HEK293T (cell line): Measurements from ENCODE around the gene ZNF467.

ENCODE experiments used
- CTCF ChIA-PET: fragments of 350-600 bp; formaldehyde crosslinking; extraction: SDS; loops from one replicate; lab custom pipeline; 2021; ENCODE audit warnings: antibody characterized with exemption, inconsistent platforms; lab: Yijun Ruan, JAX
- POLR2A ChIA-PET: fragments of 350-600 bp; formaldehyde crosslinking; extraction: SDS; loops from one replicate; lab custom pipeline; 2020; ENCODE audit warnings: antibody characterized with exemption, inconsistent platforms; lab: Yijun Ruan, JAX
- DNase-seq: peaks from one replicate; pipeline ENCODE4 v3.0.0; 2012; ENCODE audit warnings: mixed read lengths; ENCODE audit errors: extremely low spot score
- ARNT ChIP-seq: fragments of 450-650 bp; IDR thresholded peaks from 2 replicates; pipeline ENCODE4 v1.6.1; 2017; ENCODE audit warnings: mild to moderate bottlenecking
- BHLHE40 ChIP-seq: fragments of 450-650 bp; IDR thresholded peaks from 2 replicates; pipeline ENCODE4 v1.6.1; 2016; ENCODE audit warnings: mild to moderate bottlenecking, moderate library complexity, borderline replicate concordance
- CTBP1 ChIP-seq: fragments of 450-650 bp; IDR thresholded peaks from 2 replicates; pipeline ENCODE4 v1.6.1; 2016; ENCODE audit warnings: borderline replicate concordance
- ELF4 ChIP-seq: fragments of 450-650 bp; IDR thresholded peaks from 2 replicates; pipeline ENCODE4 v1.6.1; 2017; ENCODE audit warnings: antibody characterized with exemption
- FOXA1 ChIP-seq: fragments of 450-650 bp; IDR thresholded peaks from 2 replicates; pipeline ENCODE4 v1.6.1; 2016; ENCODE audit warnings: mild to moderate bottlenecking
- FOXK2 ChIP-seq: fragments of 450-650 bp; IDR thresholded peaks from 2 replicates; pipeline ENCODE4 v1.6.1; 2016; ENCODE audit warnings: mild to moderate bottlenecking
- FOXM1 ChIP-seq: fragments of 450-650 bp; IDR thresholded peaks from 2 replicates; pipeline ENCODE4 v1.6.1; 2017; ENCODE audit warnings: mild to moderate bottlenecking, borderline replicate concordance
- HDGF ChIP-seq: fragments of 450-650 bp; IDR thresholded peaks from 2 replicates; pipeline ENCODE4 v1.6.1; 2017; ENCODE audit warnings: antibody characterized with exemption, borderline replicate concordance
- L3MBTL2 ChIP-seq: fragments of 450-650 bp; conservative IDR thresholded peaks from 2 replicates; pipeline ENCODE4 v1.6.1; 2016; ENCODE audit warnings: mild to moderate bottlenecking
- LEF1 ChIP-seq: fragments of 450-650 bp; IDR thresholded peaks from 2 replicates; pipeline ENCODE4 v1.6.1; 2017; ENCODE audit warnings: mild to moderate bottlenecking, borderline replicate concordance
- NFRKB ChIP-seq: fragments of 450-650 bp; IDR thresholded peaks from 2 replicates; pipeline ENCODE4 v1.6.1; 2016; ENCODE audit warnings: mild to moderate bottlenecking, moderate library complexity
- PKNOX1 ChIP-seq: fragments of 450-650 bp; IDR thresholded peaks from 2 replicates; pipeline ENCODE4 v1.6.1; 2016
- SP1 ChIP-seq: fragments of 450-650 bp; IDR thresholded peaks from 2 replicates; pipeline ENCODE4 v1.6.1; 2017
- SUZ12 ChIP-seq: fragments of 450-650 bp; IDR thresholded peaks from 2 replicates; pipeline ENCODE4 v1.6.1; 2016; ENCODE audit warnings: mild to moderate bottlenecking
- TARDBP ChIP-seq: fragments of 450-650 bp; IDR thresholded peaks from 2 replicates; pipeline ENCODE4 v1.6.1; 2016
- ZNF384 ChIP-seq: fragments of 450-650 bp; IDR thresholded peaks from 2 replicates; pipeline ENCODE4 v1.6.1; 2016

The ZNF467 gene

GRCh38 chr7:149725426-149725821, 48.0 kb downstream of the ZNF467 start:
- TF ChIP-seq FOXK2, result no peak
- no peak for TF ChIP-seq LEF1
- TF ChIP-seq L3MBTL2, result no peak
- TF ChIP-seq ELF4, result no peak
- TF ChIP-seq ARNT, result no peak
- TF ChIP-seq HDGF, result no peak
- TF ChIP-seq NFRKB, result no peak
- TF ChIP-seq FOXA1, result no peak
- TF ChIP-seq SP1, result no peak
- TF ChIP-seq CTBP1, result no peak
- TF ChIP-seq PKNOX1, result no peak
- no peak for TF ChIP-seq FOXM1
- no peak for TF ChIP-seq BHLHE40
- TF ChIP-seq ZNF384, result no peak
- TF ChIP-seq SUZ12, result no peak
- TF ChIP-seq TARDBP, result no peak
- ChIA-PET CTCF (no interaction called here), POLR2A (no interaction called here)
- DNase-seq, result no peak

GRCh38 chr7:149724661-149725425, 48.5 kb downstream of the ZNF467 start:
- TF ChIP-seq L3MBTL2, result no peak
- no peak for TF ChIP-seq FOXM1
- no peak for TF ChIP-seq NFRKB
- TF ChIP-seq LEF1, result no peak
- no peak for TF ChIP-seq ELF4
- no peak for TF ChIP-seq SUZ12
- TF ChIP-seq BHLHE40, result no peak
- TF ChIP-seq TARDBP, result no peak
- TF ChIP-seq HDGF, result no peak
- TF ChIP-seq SP1, result no peak
- no peak for TF ChIP-seq ARNT
- no peak for DNase-seq
- POLR2A ChIA-PET, result no interaction called here
- CTCF ChIA-PET, result no interaction called here

- ChIA-PET CTCF (interaction anchor here (0.6 to 0.7 kb wide), 2 partner anchors 18 to 48 kb away, joined by 3 read pairs; no protein-coding TSS in a partner anchor), POLR2A (interaction anchor here (0.8 kb wide), 1 partner anchor 20 kb away, joined by 3 read pairs; no protein-coding TSS in a partner anchor)
- DNase-seq, result no peak
- TF ChIP-seq BHLHE40, result no peak
- no peak for TF ChIP-seq PKNOX1
- TF ChIP-seq LEF1, result no peak
- no peak for TF ChIP-seq NFRKB
- TF ChIP-seq CTBP1, result no peak
- TF ChIP-seq FOXM1, result no peak
- no peak for TF ChIP-seq FOXK2
- no peak for TF ChIP-seq ZNF384
- no peak for TF ChIP-seq SP1
- TF ChIP-seq ARNT, result no peak
- TF ChIP-seq ELF4, result no peak
- no peak for TF ChIP-seq TARDBP
- no peak for TF ChIP-seq SUZ12
- TF ChIP-seq L3MBTL2, result no peak
- no peak for TF ChIP-seq FOXA1
- TF ChIP-seq HDGF, result no peak
Measured at GRCh38 chr7:149723795-149724495, 49.4 kb downstream of the ZNF467 start.

- TF ChIP-seq PKNOX1, result no peak
- TF ChIP-seq ELF4, result no peak
- no peak for TF ChIP-seq SUZ12
- TF ChIP-seq FOXA1, result no peak
- no peak for TF ChIP-seq TARDBP
- TF ChIP-seq ARNT, result no peak
- no peak for TF ChIP-seq L3MBTL2
- TF ChIP-seq HDGF, result no peak
- TF ChIP-seq FOXK2, result no peak
- TF ChIP-seq CTBP1, result no peak
- no peak for TF ChIP-seq BHLHE40
- TF ChIP-seq SP1, result no peak
- no peak for TF ChIP-seq FOXM1
- TF ChIP-seq NFRKB, result no peak
- no peak for TF ChIP-seq ZNF384
- TF ChIP-seq LEF1, result no peak
- ChIA-PET CTCF (interaction anchor here (0.7 kb wide), 1 partner anchor 19 kb away, joined by 3 read pairs; no protein-coding TSS in a partner anchor), POLR2A (interaction anchor here (0.8 kb wide), 1 partner anchor 21 kb away, joined by 3 read pairs; no protein-coding TSS in a partner anchor)
- DNase-seq, result no peak
Measured at GRCh38 chr7:149723082-149723767, 50.2 kb downstream of the ZNF467 start.

GRCh38 chr7:149722356-149722957, 50.9 kb downstream of the ZNF467 start:
- DNase-seq, result no peak
- CTCF ChIA-PET, result no interaction called here
- TF ChIP-seq L3MBTL2 (no peak), BHLHE40 (no peak), ARNT (no peak), SP1 (no peak), HDGF (no peak), SUZ12 (no peak), CTBP1 (no peak), FOXM1 (no peak), FOXA1 (no peak), ELF4 (no peak), TARDBP (no peak), ZNF384 (no peak)
- POLR2A ChIA-PET, result no interaction called here
